B cell (primary cell): ENCODE measurements around the gene MBTPS2. TPM values are rescaled to one million over a fixed set of nuclear protein-coding genes. Genes with fewer than 3 reads are reported as not detected.

Source experiments
- ATAC-seq: fragments of 200-7000 bp; cut with Tn5 transposase; one replicate; pipeline ENCODE4 v1.10.0; 2021; ENCODE audit warnings: low read depth, mild to moderate bottlenecking, moderate number of reproducible peaks, moderate library complexity
- CTCF ChIA-PET: fragments of 350-600 bp; sonication (Branson Sonifier 250); formaldehyde crosslinking; loops from one replicate; lab custom pipeline; 2021; ENCODE audit warnings: antibody characterized with exemption, inconsistent platforms; lab: Charles Lee
- POLR2A ChIA-PET: fragments of 350-600 bp; sonication (Branson Sonifier 250); formaldehyde crosslinking; loops from one replicate; lab custom pipeline; 2021; ENCODE audit warnings: antibody characterized with exemption; lab: Charles Lee
- DNase-seq: peaks from one replicate; pipeline ENCODE4 v3.0.0; 2013
- H2AFZ ChIP-seq: 2 replicates; pipeline ENCODE4 v1.6.1; 2012; ENCODE audit warnings: mild to moderate bottlenecking, low read depth, low read length; ENCODE audit not compliant: insufficient read depth, poor library complexity, severe bottlenecking
- H3K27ac ChIP-seq, 2 donors: 1 replicate in 1 of 2; 2 replicates in 1 of 2; pipeline ENCODE4 v1.5.1; 2012 to 2013; ENCODE audit warnings: low read length in 2 of 2, mild to moderate bottlenecking in 2 of 2, moderate library complexity in 1 of 2
- H3K27me3 ChIP-seq, 4 experiments: fragments of 200-600 bp in 1 of 4; sonication (generic) in 1 of 4; replicated peaks in 1 of 4; 1 replicate in 2 of 4; 2 replicates in 2 of 4; pipeline versions ENCODE4 v1.6.1 to v1.7.0; 2013 to 2016; ENCODE audit warnings: low read length in 3 of 4, mild to moderate bottlenecking in 2 of 4, mixed read lengths in 1 of 4, moderate library complexity in 1 of 4; ENCODE audit not compliant: insufficient read depth in 4 of 4, control insufficient read depth in 3 of 4; ENCODE audit errors: control extremely low read depth in 1 of 4
- H3K36me3 ChIP-seq, 2 experiments: replicated peaks in 1 of 2; 1 replicate in 1 of 2; 2 replicates in 1 of 2; pipeline versions ENCODE4 v1.6.1 to v1.7.1; 2013; ENCODE audit warnings: low read length in 1 of 2; ENCODE audit not compliant: insufficient read depth in 2 of 2, control insufficient read depth in 1 of 2; ENCODE audit errors: control extremely low read depth in 1 of 2, extremely low read depth in 1 of 2
- H3K4me1 ChIP-seq, 2 donors: fragments of 200-600 bp in 1 of 2; sonication (generic) in 1 of 2; 1 replicate in 1 of 2; 2 replicates in 1 of 2; pipeline versions ENCODE4 v1.5.1 to v1.6.1; 2013 to 2017; ENCODE audit warnings: low read length in 2 of 2; ENCODE audit not compliant: control insufficient read depth in 2 of 2, insufficient read depth in 2 of 2
- H3K4me2 ChIP-seq: replicated peaks from 2 replicates; pipeline ENCODE3; 2012; ENCODE audit warnings: mild to moderate bottlenecking, low read depth, low read length; ENCODE audit not compliant: poor library complexity, severe bottlenecking
- H3K4me3 ChIP-seq, 5 experiments: fragments of 200-600 bp in 1 of 5; sonication (generic) in 1 of 5; 1 replicate in 3 of 5; 2 replicates in 2 of 5; pipeline versions ENCODE4 v1.5.1 to v1.7.0; 2011 to 2016; ENCODE audit warnings: low read length in 4 of 5, mild to moderate bottlenecking in 4 of 5, low read depth in 2 of 5, control low read depth in 1 of 5, moderate library complexity in 1 of 5; ENCODE audit not compliant: insufficient read depth in 1 of 5; ENCODE audit errors: control extremely low read depth in 1 of 5, extremely low read depth in 1 of 5
- H3K79me2 ChIP-seq: fragments of 200-600 bp; sonication (generic); one replicate; pipeline ENCODE4 v1.6.0; 2016; ENCODE audit warnings: low read length; ENCODE audit not compliant: control insufficient read depth, insufficient read depth
- H3K9ac ChIP-seq: fragments of 200-600 bp; sonication (generic); 2 replicates; pipeline ENCODE4 v1.6.1; 2017; ENCODE audit warnings: mild to moderate bottlenecking, low read length, moderate library complexity
- H3K9me3 ChIP-seq, 3 donors: one replicate each; pipeline versions ENCODE4 v1.6.1 to v1.7.1; 2013; ENCODE audit warnings: low read length in 2 of 3; ENCODE audit not compliant: control insufficient read depth in 2 of 3, insufficient read depth in 1 of 3; ENCODE audit errors: control extremely low read depth in 1 of 3
- H4K20me1 ChIP-seq: 2 replicates; pipeline ENCODE4 v1.6.0; 2012; ENCODE audit warnings: mild to moderate bottlenecking, low read length; ENCODE audit not compliant: insufficient read depth, control insufficient read depth, poor library complexity, severe bottlenecking
- H3K27ac Mint-ChIP-seq: one replicate; pipeline ENCODE4 v1.8.0; 2021; ENCODE audit warnings: mixed read lengths
- H3K27me3 Mint-ChIP-seq: one replicate; pipeline ENCODE4 v1.8.0; 2021; ENCODE audit warnings: mixed read lengths
- H3K4me1 Mint-ChIP-seq: one replicate; pipeline ENCODE4 v1.8.0; 2021; ENCODE audit warnings: mixed read lengths
- H3K4me3 Mint-ChIP-seq: one replicate; pipeline ENCODE4 v1.8.0; 2021; ENCODE audit warnings: mixed read lengths
- H3K9me3 Mint-ChIP-seq: one replicate; pipeline ENCODE4 v1.8.0; 2022; ENCODE audit warnings: mixed read lengths; ENCODE audit not compliant: insufficient read depth
- CTCF ChIP-seq: fragments of 200-600 bp; IDR thresholded peaks from one replicate; pipeline ENCODE4 v1.8.0; 2022; ENCODE audit warnings: antibody characterized with exemption, mild to moderate bottlenecking
- EZH2 ChIP-seq: IDR thresholded peaks from 2 replicates; pipeline ENCODE4 v1.6.1; 2012; ENCODE audit warnings: borderline replicate concordance, low read depth, mild to moderate bottlenecking, moderate library complexity, low read length; ENCODE audit not compliant: insufficient read depth, poor library complexity, severe bottlenecking
- WGBS: methylation state at CpG from one replicate; pipeline ENCODE4 v1.1.5; 2013; ENCODE audit warnings: missing lambda C conversion rate; ENCODE audit not compliant: insufficient coverage; 5-methylcytosine and 5-hydroxymethylcytosine counted together
- intact Hi-C: fragments of 100-400 bp; cut with micrococcal nuclease; formaldehyde crosslinking; loops from one replicate; pipeline ENCODE4 v1.10.0; 2022
- polyA plus RNA-seq: library from polyadenylated mRNA; depleted of rRNA; stranded (reverse); fragments of >200 nt; gene quantifications from 2 replicates; pipeline ENCODE4 v1.2.3, GENCODE V29; 2012
- total RNA-seq, 2 donors: library from RNA; stranded (reverse); fragments of 120-200 nt in 1 of 2; gene quantifications; 1 replicate in 1 of 2; 2 replicates in 1 of 2; pipeline versions ENCODE4 v1.2.3 to v1.2.4, GENCODE V29; 2013 to 2022

MBTPS2 gene
- total and polyA plus RNA-seq, 2 donors (not counting 1 experiment from before 2014, with no cell fraction given), result 1.8 to 8.2 TPM

- Histone ChIP-seq H3K27me3 (no peaks in the 10 kb centered on the region), H3K4me1 (peaks cover 4% of the 10 kb centered on the region in 2 donors), H3K9ac (no peak overlapping the region), H3K9me3 (no peaks in the 10 kb centered on the region), H4K20me1 (no peaks in the 10 kb centered on the region), H3K4me3 (no peak overlapping the region), H3K36me3 (peaks cover 2 to 9% of the 10 kb centered on the region in 2 experiments), H3K4me2 (no peak overlapping the region), H2AFZ (no peak overlapping the region), H3K27ac (no peak overlapping the region), H3K79me2 (no peaks in the 10 kb centered on the region)
- TF ChIP-seq CTCF, result no peak
- no peak for TF ChIP-seq EZH2
- peaks cover 8% of the 10 kb centered on the region for H3K4me1 Mint-ChIP-seq
- WGBS, result no CpG with 5 or more reads among the region's 6 CpGs
- no peaks in the 10 kb centered on the region for H3K27me3 Mint-ChIP-seq
- H3K4me3 Mint-ChIP-seq, result no peak overlapping the region
- DNase-seq (no peak), ATAC-seq (no peak)
- ChIA-PET CTCF (no interaction called here), POLR2A (no interaction called here)
- intact Hi-C loops, result no loop called here
- no peak overlapping the region for H3K27ac Mint-ChIP-seq
- no peaks in the 10 kb centered on the region for H3K9me3 Mint-ChIP-seq
Measured at GRCh38 chrX:21845096-21845495, 5.7 kb downstream of the MBTPS2 start.

- Mint-ChIP-seq H3K27ac (no peak overlapping the region), H3K27me3 (no peaks in the 10 kb centered on the region), H3K4me3 (no peak overlapping the region), H3K4me1 (no peaks in the 10 kb centered on the region), H3K9me3 (no peaks in the 10 kb centered on the region)
- no peak overlapping the region for H3K4me3 ChIP-seq
- H3K79me2 ChIP-seq, result no peaks in the 10 kb centered on the region
- H3K4me1 ChIP-seq, result no peaks in the 10 kb centered on the region
- H3K36me3 ChIP-seq, result peaks cover 2 to 14% of the 10 kb centered on the region in 2 experiments
- intact Hi-C loops, result no loop called here
- POLR2A ChIA-PET, result no interaction called here
- CTCF ChIA-PET, result no interaction called here
- H3K9me3 ChIP-seq, result no peaks in the 10 kb centered on the region
- no peaks in the 10 kb centered on the region for H4K20me1 ChIP-seq
- DNase-seq (no peak), ATAC-seq (no peak)
- TF ChIP-seq CTCF, result no peak
- no CpG with 5 or more reads among the region's 1 CpG for WGBS
- no peak overlapping the region for H3K9ac ChIP-seq
- no peak overlapping the region for H3K27ac ChIP-seq
- H3K4me2 ChIP-seq, result no peak overlapping the region
- no peak overlapping the region for H2AFZ ChIP-seq
- no peaks in the 10 kb centered on the region for H3K27me3 ChIP-seq
Measured at GRCh38 chrX:21847342-21847741, 7.9 kb downstream of the MBTPS2 start.
